Measurements from ENCODE around the gene TAS2R9.

The TAS2R9 gene

DNA sequence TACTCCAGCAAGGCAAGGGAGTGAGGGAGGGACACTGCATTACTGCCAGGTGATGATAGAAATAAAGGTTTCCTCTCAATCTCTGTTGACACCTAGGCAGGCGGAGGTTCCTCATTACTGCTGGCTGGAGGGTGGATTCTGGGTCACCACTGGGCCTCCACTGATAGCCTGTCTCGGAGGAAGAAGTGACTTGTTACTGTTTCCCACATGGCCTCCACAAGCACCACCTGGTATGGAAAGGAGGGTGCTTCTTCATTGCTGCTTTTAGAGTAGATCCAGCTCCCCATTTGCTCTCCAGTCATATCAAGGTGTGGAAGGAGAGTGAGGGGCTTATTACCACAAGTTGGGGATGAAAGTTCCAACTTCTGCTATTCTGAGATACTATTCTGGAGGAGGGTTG, 32.9 kb upstream of the TAS2R9 start:
- POLR2A ChIA-PET: no interaction called here

DNA sequence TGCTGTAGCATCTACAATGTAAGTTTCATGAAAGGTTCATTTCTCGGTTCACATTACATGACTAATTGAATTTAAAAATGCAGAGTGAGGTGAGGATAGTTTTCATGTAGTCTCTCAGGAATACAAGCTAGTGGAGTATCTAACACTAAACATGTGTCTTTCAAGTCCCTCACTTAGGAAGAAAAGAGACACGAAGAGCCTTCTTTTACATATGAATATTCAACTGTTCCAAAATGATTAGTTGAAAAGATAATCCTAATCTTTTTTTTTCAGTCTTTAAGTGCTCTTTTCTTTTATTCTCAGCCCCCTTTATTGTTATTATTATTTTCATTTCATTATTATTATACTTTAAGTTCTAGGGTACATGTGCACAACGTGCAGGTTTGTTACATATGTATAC, 28.5 kb upstream of the TAS2R9 start:
- TF ChIP-seq, protein P1, sequence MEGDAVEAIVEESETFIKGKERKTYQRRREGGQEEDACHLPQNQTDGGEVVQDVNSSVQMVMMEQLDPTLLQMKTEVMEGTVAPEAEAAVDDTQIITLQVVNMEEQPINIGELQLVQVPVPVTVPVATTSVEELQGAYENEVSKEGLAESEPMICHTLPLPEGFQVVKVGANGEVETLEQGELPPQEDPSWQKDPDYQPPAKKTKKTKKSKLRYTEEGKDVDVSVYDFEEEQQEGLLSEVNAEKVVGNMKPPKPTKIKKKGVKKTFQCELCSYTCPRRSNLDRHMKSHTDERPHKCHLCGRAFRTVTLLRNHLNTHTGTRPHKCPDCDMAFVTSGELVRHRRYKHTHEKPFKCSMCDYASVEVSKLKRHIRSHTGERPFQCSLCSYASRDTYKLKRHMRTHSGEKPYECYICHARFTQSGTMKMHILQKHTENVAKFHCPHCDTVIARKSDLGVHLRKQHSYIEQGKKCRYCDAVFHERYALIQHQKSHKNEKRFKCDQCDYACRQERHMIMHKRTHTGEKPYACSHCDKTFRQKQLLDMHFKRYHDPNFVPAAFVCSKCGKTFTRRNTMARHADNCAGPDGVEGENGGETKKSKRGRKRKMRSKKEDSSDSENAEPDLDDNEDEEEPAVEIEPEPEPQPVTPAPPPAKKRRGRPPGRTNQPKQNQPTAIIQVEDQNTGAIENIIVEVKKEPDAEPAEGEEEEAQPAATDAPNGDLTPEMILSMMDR (IDR thresholded peaks at IDR 0.05; ENCODE audit: control extremely low read depth, extremely low read depth, low read depth, missing control alignments): no peak
- ChIA-PET POLR2A (no interaction called here), CTCF (no interaction called here)
- DNase-seq (ENCODE audit: extremely low spot score): no peak

More for the DNA sequence above, 32.9 kb upstream of the TAS2R9 start:
- TF ChIP-seq, protein P1 (IDR thresholded peaks at IDR 0.05; ENCODE audit: control extremely low read depth, extremely low read depth, low read depth, missing control alignments): no peak
- CTCF ChIA-PET: no interaction called here
- DNase-seq (ENCODE audit: extremely low spot score): no peak

DNA sequence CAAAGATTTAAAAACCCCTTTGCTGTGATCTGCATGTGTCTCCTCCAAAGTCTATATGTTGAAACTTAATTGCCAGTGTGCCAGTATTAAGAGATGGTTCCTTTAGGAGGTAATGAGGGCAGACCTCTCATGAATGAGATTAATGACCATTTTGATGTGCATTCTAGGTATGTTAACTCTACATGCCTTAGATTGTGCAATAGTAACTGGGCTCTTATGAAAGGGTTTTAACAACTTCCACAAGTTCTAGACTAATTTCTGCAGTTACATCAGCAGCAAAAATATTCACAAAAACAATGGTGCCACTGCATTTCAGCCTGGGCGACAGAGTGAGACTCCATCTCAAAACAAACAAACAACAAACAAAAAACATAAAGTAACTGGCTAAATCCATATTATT, 20.0 kb upstream of the TAS2R9 start:
- POLR2A ChIA-PET: no interaction called here
- TF ChIP-seq, protein P1 (IDR thresholded peaks at IDR 0.05; ENCODE audit: control extremely low read depth, extremely low read depth, low read depth, missing control alignments): no peak
- DNase-seq (ENCODE audit: extremely low spot score): no peak
- CTCF ChIA-PET: no interaction called here

DNA sequence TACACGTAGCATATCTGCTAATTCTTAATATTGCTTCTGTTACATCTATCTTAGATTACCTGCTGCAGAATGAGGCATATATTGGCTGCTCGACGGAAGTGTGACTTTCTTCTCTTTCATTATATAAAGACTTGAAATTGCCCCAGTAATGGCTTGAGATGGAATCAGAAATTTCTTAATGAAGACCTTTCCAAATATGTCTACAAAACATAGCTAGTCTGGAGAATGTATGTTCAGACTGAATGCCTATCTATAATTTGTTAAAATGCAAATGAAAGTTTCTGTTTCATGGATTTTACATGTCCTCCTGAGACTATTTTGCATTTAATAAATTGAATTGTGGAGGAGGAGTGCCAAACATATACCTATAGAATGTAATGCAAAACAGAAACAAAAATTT, 16.3 kb upstream of the TAS2R9 start, which contains the start of gene TAS2R10:
TSS of gene TAS2R10 (minus strand) at position 101 of the 400 bp plus-strand sequence. CDS start at position 12, 89 bp downstream.
- POLR2A ChIA-PET: no interaction called here
- no peak for DNase-seq (ENCODE audit: extremely low spot score)
- TF ChIP-seq, protein P1 (IDR thresholded peaks at IDR 0.05; ENCODE audit: control extremely low read depth, extremely low read depth, low read depth, missing control alignments): no peak
- CTCF ChIA-PET: interaction anchor here (1.1 to 1.6 kb wide), 2 partner anchors 10 to 28 kb away, joined by 4 read pairs; no protein-coding TSS in a partner anchor

DNA sequence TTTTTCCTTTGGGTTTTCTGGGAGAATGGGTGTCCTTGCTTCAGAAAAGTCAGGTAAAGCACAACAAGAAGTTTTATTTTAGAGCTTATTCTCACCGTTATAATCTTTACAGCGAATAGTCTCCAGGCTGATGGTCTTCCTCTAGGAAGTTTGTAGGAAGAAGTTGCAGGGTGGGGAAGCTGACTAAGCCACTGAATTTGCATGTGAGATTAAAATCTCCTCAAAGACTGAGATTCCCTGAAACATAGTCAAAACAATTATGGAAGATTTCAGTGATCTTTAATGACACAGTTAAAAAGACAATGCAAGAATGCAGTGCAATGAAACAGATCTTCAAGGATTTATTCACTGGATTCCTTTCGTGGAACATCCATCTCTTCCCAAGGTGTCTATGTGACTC, 15.0 kb upstream of the TAS2R9 start:
- POLR2A ChIA-PET: no interaction called here
- DNase-seq (ENCODE audit: extremely low spot score): no peak
- CTCF ChIA-PET: interaction anchor here (1.6 kb wide), 1 partner anchor 29 kb away, joined by 4 read pairs; no protein-coding TSS in a partner anchor
- TF ChIP-seq, protein P1 (IDR thresholded peaks at IDR 0.05; ENCODE audit: control extremely low read depth, extremely low read depth, low read depth, missing control alignments): no peak

DNA sequence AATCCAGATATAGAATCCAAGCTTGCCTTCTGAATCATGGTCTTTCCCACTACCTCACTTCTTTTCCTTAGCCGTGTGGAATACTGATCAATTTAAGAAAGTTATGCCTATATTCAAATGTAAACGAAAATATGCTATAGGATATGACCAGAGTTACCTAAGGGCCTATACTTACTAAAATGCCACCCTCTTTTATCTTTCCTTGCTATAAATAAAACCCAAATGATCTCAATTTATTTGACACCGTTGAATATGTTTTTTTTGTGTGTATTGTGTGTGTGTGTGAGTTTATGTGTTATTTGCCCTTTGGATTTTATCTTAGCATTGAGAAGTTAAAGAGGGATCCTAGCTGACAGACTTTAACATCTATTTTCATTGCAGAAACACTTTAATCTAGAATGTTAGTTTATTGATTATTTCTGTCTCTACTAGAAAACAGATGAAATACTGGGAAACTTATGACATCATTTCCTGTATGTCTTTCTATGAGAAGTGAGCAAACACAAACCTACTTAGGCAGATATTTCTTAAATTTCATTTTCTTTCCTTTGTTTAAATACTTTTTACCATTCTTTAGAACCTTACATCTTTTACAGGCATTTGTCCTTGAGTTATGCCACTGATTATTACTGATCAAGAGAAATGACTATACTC, 2.0 kb upstream of the TAS2R9 start:
- ChIA-PET CTCF (no interaction called here), POLR2A (no interaction called here)
- no peak for DNase-seq (ENCODE audit: extremely low spot score)
- TF ChIP-seq, protein P1 (IDR thresholded peaks at IDR 0.05; ENCODE audit: control extremely low read depth, extremely low read depth, low read depth, missing control alignments): no peak

Measured in GM10248 (cell line).